RWPE1 (cell line): ENCODE measurements around the gene CUBN.

Experiments
- CTCF ChIA-PET: fragments of 350-600 bp; sonication (Branson Sonifier 250); formaldehyde crosslinking; extraction: SDS; loops from one replicate; lab custom pipeline; 2021; lab: Yijun Ruan, JAX
- POLR2A ChIA-PET: fragments of 400-600 bp; formaldehyde crosslinking; extraction: SDS; loops from one replicate; lab custom pipeline; 2020; ENCODE audit warnings: antibody characterized with exemption; ENCODE audit not compliant: low non-redundant PET; lab: Yijun Ruan, JAX
- DNase-seq: peaks from one replicate; pipeline ENCODE4 v3.0.0; 2012; ENCODE audit warnings: low spot score
- H3K27ac ChIP-seq: fragments of 450-650 bp; 2 replicates; pipeline ENCODE4 v1.5.1; 2017
- CTCF ChIP-seq: fragments of 450-650 bp; conservative IDR thresholded peaks from 2 replicates; pipeline ENCODE4 v1.5.1; 2017; ENCODE audit warnings: low read depth, mild to moderate bottlenecking

The CUBN gene

DNA sequence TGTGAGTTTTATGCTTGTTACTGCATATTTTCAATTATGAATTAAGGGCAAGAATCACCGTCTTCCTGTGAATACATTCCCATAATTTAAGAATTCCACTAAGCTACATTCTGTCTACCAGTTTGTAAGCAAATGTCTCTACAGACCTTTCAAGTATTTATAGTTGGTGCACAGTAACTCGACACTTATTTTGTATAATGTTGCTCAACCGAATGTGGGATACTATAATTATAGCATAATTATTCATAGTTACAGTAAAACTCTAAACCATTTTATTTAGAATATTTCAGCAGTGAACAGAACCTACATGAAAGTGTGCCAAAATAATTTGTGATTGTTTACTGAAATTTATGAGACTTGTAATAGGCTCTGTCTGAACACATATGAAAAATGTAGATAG is 17.3 kb upstream of the CUBN start:
- ChIA-PET POLR2A (no interaction called here), CTCF (no interaction called here)
- no peak for DNase-seq
- no peak for TF ChIP-seq CTCF
- no peak overlapping the region for H3K27ac ChIP-seq

DNA sequence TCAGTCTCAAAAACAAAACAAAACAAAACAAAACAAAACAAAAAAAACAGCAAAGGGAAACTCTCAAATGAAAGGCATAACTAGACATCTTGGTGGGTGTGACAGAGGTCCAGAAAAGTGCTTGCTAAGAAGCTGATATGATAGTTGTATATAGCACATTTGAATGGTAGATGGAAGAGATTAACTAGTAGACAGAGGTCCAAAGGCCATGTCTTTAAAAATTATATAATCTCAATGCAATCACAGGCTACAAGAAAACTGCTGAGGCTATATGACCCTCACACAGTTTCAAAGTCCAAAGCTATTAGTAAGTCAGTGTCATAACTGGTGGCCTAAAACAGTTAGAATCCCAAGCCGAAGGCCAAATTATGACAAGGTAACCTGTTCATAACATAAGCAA is 15.6 kb upstream of the CUBN start:
- DNase-seq, result no peak
- H3K27ac ChIP-seq, result peak overlapping the region; percentile 70
- TF ChIP-seq CTCF, result no peak
- POLR2A ChIA-PET, result no interaction called here
- CTCF ChIA-PET, result interaction anchor here (0.7 kb wide), 1 partner anchor 23 kb away, joined by 3 read pairs; no protein-coding TSS in a partner anchor

- no peak for TF ChIP-seq CTCF
- CTCF ChIA-PET, result interaction anchor here (0.5 kb wide), 1 partner anchor 448 kb away, joined by 4 read pairs; no protein-coding TSS in a partner anchor
- H3K27ac ChIP-seq, result peak overlapping the region; percentile 70
- POLR2A ChIA-PET, result no interaction called here
- no peak for DNase-seq
These were observed 15.1 kb upstream of the CUBN start for GRCh38 chr10:17144757-17145156.

DNA sequence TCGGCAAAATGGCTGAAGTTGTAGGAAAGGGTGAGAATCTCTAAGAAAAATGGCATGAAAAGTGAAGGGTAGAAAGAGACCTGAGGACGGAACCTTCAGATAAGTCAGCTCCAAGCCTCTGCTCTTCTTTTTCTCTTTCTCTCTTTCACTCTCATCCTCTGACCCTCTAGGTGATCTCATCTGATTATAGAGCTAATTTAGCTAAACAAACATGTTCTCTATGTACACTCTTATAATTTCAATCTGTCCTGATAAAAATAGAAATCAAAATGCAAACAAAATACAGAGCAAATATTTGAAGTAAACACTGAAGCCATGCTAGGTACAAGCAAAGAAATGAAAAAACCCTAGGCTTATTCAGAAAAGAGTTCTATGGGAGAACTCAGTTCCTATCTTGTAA is 14.4 kb upstream of the CUBN start:
- CTCF ChIA-PET, result interaction anchor here (0.5 kb wide), 1 partner anchor 447 kb away, joined by 4 read pairs; no protein-coding TSS in a partner anchor

GRCh38 chr10:17143055-17143690 is 13.6 kb upstream of the CUBN start:
- ChIA-PET POLR2A (no interaction called here), CTCF (interaction anchor here (0.6 kb wide), 1 partner anchor 1170 kb away, joined by 3 read pairs; no protein-coding TSS in a partner anchor)
- TF ChIP-seq CTCF, result no peak
- no peak for DNase-seq
- no peak overlapping the region for H3K27ac ChIP-seq

More for the DNA sequence above, 14.4 kb upstream of the CUBN start:
- TF ChIP-seq CTCF, result no peak
- POLR2A ChIA-PET, result no interaction called here
- no peak for DNase-seq
- H3K27ac ChIP-seq, result no peak overlapping the region

- POLR2A ChIA-PET, result no interaction called here
- no peak for TF ChIP-seq CTCF
- CTCF ChIA-PET, result no interaction called here
- no peak for DNase-seq
- no peak overlapping the region for H3K27ac ChIP-seq
These were observed 12.1 kb upstream of the CUBN start for GRCh38 chr10:17141504-17142229.
